AG09309 (cell line): ENCODE results near the gene TTLL12.

Source experiments
- DNase-seq: peaks from one replicate; pipeline ENCODE4 v3.0.0-alpha.2; 2010; ENCODE audit warnings: low read depth
- H3K4me3 ChIP-seq: 2 replicates; pipeline ENCODE4 v1.5.1; 2011; ENCODE audit warnings: mild to moderate bottlenecking, low read depth, low read length, moderate library complexity; ENCODE audit not compliant: control insufficient read depth
- TF ChIP-seq, protein P1 (sequence below): IDR thresholded peaks from 2 replicates; pipeline ENCODE4 v1.5.1; 2011; ENCODE audit warnings: mild to moderate bottlenecking, low read depth, low read length, inconsistent platforms; ENCODE audit not compliant: insufficient read depth, control insufficient read depth; ENCODE audit errors: missing control alignments

Gene TTLL12

GRCh38 chr22:43157874-43158546 is 28.9 kb downstream of the TTLL12 start:
- H3K4me3 ChIP-seq = no peak overlapping the region
- DNase-seq = no peak
- TF ChIP-seq, protein P1, sequence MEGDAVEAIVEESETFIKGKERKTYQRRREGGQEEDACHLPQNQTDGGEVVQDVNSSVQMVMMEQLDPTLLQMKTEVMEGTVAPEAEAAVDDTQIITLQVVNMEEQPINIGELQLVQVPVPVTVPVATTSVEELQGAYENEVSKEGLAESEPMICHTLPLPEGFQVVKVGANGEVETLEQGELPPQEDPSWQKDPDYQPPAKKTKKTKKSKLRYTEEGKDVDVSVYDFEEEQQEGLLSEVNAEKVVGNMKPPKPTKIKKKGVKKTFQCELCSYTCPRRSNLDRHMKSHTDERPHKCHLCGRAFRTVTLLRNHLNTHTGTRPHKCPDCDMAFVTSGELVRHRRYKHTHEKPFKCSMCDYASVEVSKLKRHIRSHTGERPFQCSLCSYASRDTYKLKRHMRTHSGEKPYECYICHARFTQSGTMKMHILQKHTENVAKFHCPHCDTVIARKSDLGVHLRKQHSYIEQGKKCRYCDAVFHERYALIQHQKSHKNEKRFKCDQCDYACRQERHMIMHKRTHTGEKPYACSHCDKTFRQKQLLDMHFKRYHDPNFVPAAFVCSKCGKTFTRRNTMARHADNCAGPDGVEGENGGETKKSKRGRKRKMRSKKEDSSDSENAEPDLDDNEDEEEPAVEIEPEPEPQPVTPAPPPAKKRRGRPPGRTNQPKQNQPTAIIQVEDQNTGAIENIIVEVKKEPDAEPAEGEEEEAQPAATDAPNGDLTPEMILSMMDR = no peak

- no peak overlapping the region for H3K4me3 ChIP-seq
- DNase-seq = no peak
- TF ChIP-seq, protein P1 = no peak
Observed at GRCh38 chr22:43156413-43156812, 30.5 kb downstream of the TTLL12 start.

- no peak for DNase-seq
Observed at GRCh38 chr22:43155789-43156188, 31.1 kb downstream of the TTLL12 start.

GRCh38 chr22:43154887-43155536 is 31.9 kb downstream of the TTLL12 start:
- TF ChIP-seq, protein P1 = no peak
- H3K4me3 ChIP-seq = no peak overlapping the region
- no peak for DNase-seq

More at GRCh38 chr22:43155789-43156188, 31.1 kb downstream of the TTLL12 start:
- TF ChIP-seq, protein P1 = no peak
- H3K4me3 ChIP-seq = no peak overlapping the region

- H3K4me3 ChIP-seq = no peak overlapping the region; the same call in none of the 2 replicates
- DNase-seq = no peak
- TF ChIP-seq, protein P1 = no peak
Observed at GRCh38 chr22:43153899-43154298, 33.0 kb downstream of the TTLL12 start.

- H3K4me3 ChIP-seq = peak overlapping the region; percentile 88
- no peak for DNase-seq
- TF ChIP-seq, protein P1 = no peak
Observed at GRCh38 chr22:43152357-43153071, 34.4 kb downstream of the TTLL12 start.
